Sigmoid colon (tissue), 7 donors: ENCODE results near the gene NCF2. TPM values are rescaled to one million over a fixed set of nuclear protein-coding genes. Genes with fewer than 3 reads are reported as not detected.
A peak's percentile ranks its signal among the peaks of the same experiment; 100 is the strongest.

Experiments
- DNase-seq: peaks from one replicate; pipeline ENCODE4 v3.0.0-alpha.2; 2019
- H3K27ac ChIP-seq, 4 donors: fragments of 200-600 bp; sonication (generic); one replicate each; pipeline ENCODE4 v1.5.1; 2016 to 2019; ENCODE audit warnings: mild to moderate bottlenecking in 1 of 4
- H3K27me3 ChIP-seq, 3 donors: fragments of 200-600 bp; sonication (generic); one replicate each; pipeline ENCODE4 v1.5.1; 2019; ENCODE audit warnings: mild to moderate bottlenecking in 1 of 3
- H3K36me3 ChIP-seq, 4 donors: fragments of 200-600 bp; sonication (generic); one replicate each; pipeline ENCODE4 v1.5.1; 2016 to 2019
- H3K4me1 ChIP-seq, 4 donors: fragments of 200-600 bp; sonication (generic); one replicate each; pipeline ENCODE4 v1.5.1; 2017 to 2019
- H3K4me3 ChIP-seq, 4 donors: fragments of 200-600 bp; sonication (generic); one replicate each; pipeline ENCODE4 v1.5.1; 2017 to 2019; ENCODE audit warnings: mild to moderate bottlenecking in 2 of 4, moderate library complexity in 1 of 4
- H3K9me3 ChIP-seq, 4 donors: fragments of 200-600 bp in 3 of 4; sonication (generic) in 3 of 4; one replicate each; pipeline versions ENCODE4 v1.5.1 to v1.6.1; 2013 to 2019
- CTCF ChIP-seq, 4 experiments: fragments of 450-650 bp in 3 of 4; fragments of 200-600 bp in 1 of 4; IDR thresholded peaks; one replicate each; pipeline ENCODE4 v1.5.1; 2016 to 2019; ENCODE audit warnings: antibody characterized with exemption in 4 of 4, mild to moderate bottlenecking in 3 of 4, moderate library complexity in 2 of 4
- EP300 ChIP-seq, 4 donors: sonication (generic); formaldehyde crosslinking; IDR thresholded peaks; one replicate each; pipeline ENCODE4 v1.6.1; 2017; ENCODE audit warnings: antibody characterized with exemption in 4 of 4
- POLR2A ChIP-seq, 2 donors: fragments of 450-650 bp; IDR thresholded peaks; one replicate each; pipeline ENCODE4 v1.6.1; 2016; ENCODE audit warnings: antibody characterized with exemption in 2 of 2, mild to moderate bottlenecking in 2 of 2, moderate library complexity in 2 of 2
- POLR2AphosphoS5 ChIP-seq, 4 donors: sonication (generic); formaldehyde crosslinking; IDR thresholded peaks; one replicate each; pipeline ENCODE4 v1.6.1; 2017; ENCODE audit warnings: antibody characterized with exemption in 4 of 4
- WGBS, 2 donors: extraction: QIAGEN DNeasy Blood & Tissue Kit; methylation state at CpG; one replicate each; pipeline ENCODE4 v1.1.7; 2013; 5-methylcytosine and 5-hydroxymethylcytosine counted together
- intact Hi-C: fragments of 100-400 bp; cut with DNase I; formaldehyde crosslinking; loops from one replicate; pipeline ENCODE4 v1.15.1; 2023
- polyA plus RNA-seq, 3 donors: library from polyadenylated mRNA; stranded (reverse); fragments of 200-250 nt; gene quantifications; one replicate each; pipeline ENCODE4 v1.2.3, GENCODE V29; 2013
- total RNA-seq, 4 donors: library from RNA; depleted of rRNA; stranded (reverse); fragments of >200 nt; gene quantifications; one replicate each; pipeline ENCODE4 v1.1.0, GENCODE V29; 2016
- donor health status: healthy with polysubstance abuse.
- donor health status: Bipolar disorder and iron deficiency.
- donor health status: healthy.

The NCF2 gene
- total and polyA plus RNA-seq, 7 donors = 5.0 to 16.3 (median 9.2) TPM

GRCh38 chr1:183515002-183515689 lies 75.1 kb downstream of the NCF2 start:
- 35 to 60% methylated on average over 2 of the region's 2 CpGs for WGBS, 2 donors
- no peak overlapping the region for H3K4me3 ChIP-seq
- H3K4me1 ChIP-seq = peaks cover 0 to 16% (median 13%) of the 10 kb centered on the region in 4 donors
- intact Hi-C loops = no loop called here
- H3K36me3 ChIP-seq = peaks cover 0 to 39% (median 12%) of the 10 kb centered on the region in 4 donors
- no peaks in the 10 kb centered on the region for H3K9me3 ChIP-seq
- peak overlapping the region in 2 of 4 donors; percentile 30 to 33 for H3K27ac ChIP-seq
- no peaks in the 10 kb centered on the region for H3K27me3 ChIP-seq
- DNase-seq = no peak
- TF ChIP-seq EP300 (IDR thresholded peaks at IDR 0.05) (no peak), POLR2AphosphoS5 (IDR thresholded peaks at IDR 0.05) (no peak), CTCF (IDR thresholded peaks at IDR 0.05) (no peak), POLR2A (IDR thresholded peaks at IDR 0.05) (no peak)

GRCh38 chr1:183514235-183514634 lies 76.0 kb downstream of the NCF2 start:
- TF ChIP-seq CTCF (IDR thresholded peaks at IDR 0.05) (no peak), POLR2A (IDR thresholded peaks at IDR 0.05) (no peak), EP300 (IDR thresholded peaks at IDR 0.05) (no peak), POLR2AphosphoS5 (IDR thresholded peaks at IDR 0.05) (no peak)
- H3K27ac ChIP-seq = peak overlapping the region in 1 of 4 donors; percentile 30
- 83 to 87% methylated on average over 1 of the region's 1 CpG for WGBS, 2 donors
- H3K36me3 ChIP-seq = peaks cover 0 to 35% (median 12%) of the 10 kb centered on the region in 4 donors
- DNase-seq = no peak
- H3K4me3 ChIP-seq = no peak overlapping the region
- intact Hi-C loops = loop anchor here (5.0 kb wide), 1 partner anchor 42 kb away; the partner anchor contains the start of gene SMG7
- no peaks in the 10 kb centered on the region for H3K9me3 ChIP-seq
- H3K27me3 ChIP-seq = no peaks in the 10 kb centered on the region
- H3K4me1 ChIP-seq = peaks cover 0 to 22% (median 15%) of the 10 kb centered on the region in 4 donors

- WGBS, 2 donors = 73 to 92% methylated on average over 2 of the region's 2 CpGs
- no peaks in the 10 kb centered on the region for H3K9me3 ChIP-seq
- no peak overlapping the region for H3K4me3 ChIP-seq
- intact Hi-C loops = loop anchor here (5.0 kb wide), 1 partner anchor 40 kb away; the partner anchor contains the start of gene SMG7
- H3K27ac ChIP-seq = no peak overlapping the region
- no peak for DNase-seq
- peaks cover 0 to 36% (median 19%) of the 10 kb centered on the region in 4 donors for H3K4me1 ChIP-seq
- no peak for TF ChIP-seq EP300 (IDR thresholded peaks at IDR 0.05)
- TF ChIP-seq POLR2A (IDR thresholded peaks at IDR 0.05) = no peak
- no peak for TF ChIP-seq POLR2AphosphoS5 (IDR thresholded peaks at IDR 0.05)
- no peak for TF ChIP-seq CTCF (IDR thresholded peaks at IDR 0.05)
- no peaks in the 10 kb centered on the region for H3K27me3 ChIP-seq
- H3K36me3 ChIP-seq = peaks cover 0 to 17% (median 3%) of the 10 kb centered on the region in 4 donors
Measured at GRCh38 chr1:183512450-183512849, 77.8 kb downstream of the NCF2 start.

- TF ChIP-seq POLR2A (IDR thresholded peaks at IDR 0.05) = no peak
- TF ChIP-seq CTCF (IDR thresholded peaks at IDR 0.05) = no peak
- no peak for TF ChIP-seq POLR2AphosphoS5 (IDR thresholded peaks at IDR 0.05)
- no peak for TF ChIP-seq EP300 (IDR thresholded peaks at IDR 0.05)
- H3K9me3 ChIP-seq = no peaks in the 10 kb centered on the region
- H3K4me1 ChIP-seq = peaks cover 0 to 20% (median 6%) of the 10 kb centered on the region in 4 donors
- no peak for DNase-seq
- WGBS, 2 donors = 91 to 92% methylated on average over 1 of the region's 1 CpG
- intact Hi-C loops = no loop called here
- H3K27ac ChIP-seq = no peak overlapping the region
- H3K27me3 ChIP-seq = no peaks in the 10 kb centered on the region
- no peak overlapping the region for H3K4me3 ChIP-seq
- H3K36me3 ChIP-seq = no peaks in the 10 kb centered on the region
Measured at GRCh38 chr1:183508694-183509093, 81.6 kb downstream of the NCF2 start.
